Lung (tissue), 12 donors: Measurements from ENCODE around the gene NDFIP2. TPM values are rescaled to one million over a fixed set of nuclear protein-coding genes. Genes with fewer than 3 reads are reported as not detected.
A peak's percentile ranks its signal among the peaks of the same experiment; 100 is the strongest.

ENCODE experiments used
- ATAC-seq: fragments of 200-7000 bp; cut with Tn5 transposase; one replicate; pipeline ENCODE4 v1.9.1; 2020; ENCODE audit warnings: moderate number of reproducible peaks; ENCODE audit not compliant: insufficient read depth, low FRiP score
- DNase-seq, 3 donors: peaks; one replicate each; pipeline ENCODE4 v3.0.0-alpha.2; 2013 to 2017
- H3K27ac ChIP-seq, 2 donors: one replicate each; pipeline ENCODE4 v1.5.1; 2013; ENCODE audit warnings: mild to moderate bottlenecking in 2 of 2, moderate library complexity in 2 of 2, control low read depth in 1 of 2, inconsistent platforms in 1 of 2, low read depth in 1 of 2, low read length in 1 of 2
- H3K27me3 ChIP-seq, 3 donors: one replicate each; pipeline ENCODE4 v1.5.1; 2013; ENCODE audit warnings: low read length in 2 of 3; ENCODE audit not compliant: control insufficient read depth in 3 of 3, insufficient read depth in 3 of 3
- H3K36me3 ChIP-seq, 4 donors: one replicate each; pipeline ENCODE4 v1.5.1; 2013; ENCODE audit warnings: low read length in 4 of 4, mild to moderate bottlenecking in 1 of 4, moderate library complexity in 1 of 4; ENCODE audit not compliant: control insufficient read depth in 4 of 4, insufficient read depth in 4 of 4
- H3K4me1 ChIP-seq, 5 donors: one replicate each; pipeline ENCODE4 v1.5.1; 2013; ENCODE audit warnings: low read length in 5 of 5, mild to moderate bottlenecking in 2 of 5, moderate library complexity in 1 of 5; ENCODE audit not compliant: control insufficient read depth in 5 of 5, insufficient read depth in 5 of 5
- H3K4me3 ChIP-seq: one replicate; pipeline ENCODE4 v1.5.1; 2013; ENCODE audit warnings: mild to moderate bottlenecking, control low read depth, moderate library complexity
- H3K9ac ChIP-seq, 2 donors: one replicate each; pipeline ENCODE4 v1.5.1; 2013; ENCODE audit warnings: low read length in 2 of 2, control low read depth in 1 of 2; ENCODE audit not compliant: insufficient read depth in 1 of 2
- H3K9me3 ChIP-seq, 4 donors: one replicate each; pipeline ENCODE4 v1.5.1; 2013; ENCODE audit warnings: low read length in 3 of 4, mild to moderate bottlenecking in 1 of 4, moderate library complexity in 1 of 4; ENCODE audit not compliant: control insufficient read depth in 4 of 4, insufficient read depth in 3 of 4
- CTCF ChIP-seq: IDR thresholded peaks from 2 replicates; pipeline ENCODE4 v1.5.1; 2012; ENCODE audit warnings: mild to moderate bottlenecking; ENCODE audit errors: control extremely low read depth, extremely low read depth
- WGBS, 2 donors: extraction: QIAGEN DNeasy Blood & Tissue Kit; methylation state at CpG; one replicate each; pipeline ENCODE4 v1.1.7; 2013; 5-methylcytosine and 5-hydroxymethylcytosine counted together
- polyA plus RNA-seq, 2 donors: library from polyadenylated mRNA; stranded (reverse); fragments of 200-250 nt; gene quantifications; one replicate each; pipeline ENCODE4 v1.2.1, GENCODE V29; 2013
- total RNA-seq, 2 donors: library from RNA; depleted of rRNA in 1 of 2; stranded (reverse); fragments of >200 nt in 1 of 2; gene quantifications; one replicate each; pipeline ENCODE4 v1.2.1, GENCODE V29; 2014 to 2021
- donor health status: control.
- donor health status: control.
- donor health status: Bipolar disorder and iron deficiency.
- donor health status: healthy.
- donor health status: DM: yes; HTN: yes; CAD: no.

Gene NDFIP2
- total and polyA plus RNA-seq, 4 donors = 14.0 to 38.4 (median 23.2) TPM

- H3K27ac ChIP-seq = no peak overlapping the region
- no peaks in the 10 kb centered on the region for H3K36me3 ChIP-seq
- no peak overlapping the region for H3K4me3 ChIP-seq
- no peak overlapping the region for H3K9ac ChIP-seq
- no peaks in the 10 kb centered on the region for H3K27me3 ChIP-seq
- no peaks in the 10 kb centered on the region for H3K9me3 ChIP-seq
- ATAC-seq (no peak), DNase-seq (no peak)
- peaks cover 0 to 11% (median 0%) of the 10 kb centered on the region in 5 donors for H3K4me1 ChIP-seq
- no peak for TF ChIP-seq CTCF
- 59 to 80% methylated on average over 2 of the region's 2 CpGs for WGBS, 2 donors
These were observed 30.7 kb downstream of the NDFIP2 start for GRCh38 chr13:79511611-79512010.

- Histone ChIP-seq H3K9ac (no peak overlapping the region), H3K4me1 (peaks cover 0 to 14% (median 0%) of the 10 kb centered on the region in 5 donors), H3K27ac (no peak overlapping the region), H3K27me3 (no peaks in the 10 kb centered on the region), H3K9me3 (no peaks in the 10 kb centered on the region), H3K4me3 (no peak overlapping the region), H3K36me3 (no peaks in the 10 kb centered on the region)
- ATAC-seq (no peak), DNase-seq (no peak)
- no peak for TF ChIP-seq CTCF
These were observed 32.0 kb downstream of the NDFIP2 start for GRCh38 chr13:79512950-79513349.

- peaks cover 0 to 9% (median 0%) of the 10 kb centered on the region in 5 donors for H3K4me1 ChIP-seq
- no peak overlapping the region for H3K27ac ChIP-seq
- H3K36me3 ChIP-seq = peaks cover 0 to 3% (median 0%) of the 10 kb centered on the region in 4 donors
- H3K4me3 ChIP-seq = no peak overlapping the region
- H3K9me3 ChIP-seq = no peaks in the 10 kb centered on the region
- TF ChIP-seq CTCF = no peak
- no peaks in the 10 kb centered on the region for H3K27me3 ChIP-seq
- no peak overlapping the region for H3K9ac ChIP-seq
- DNase-seq (peak in 1 of 3 donors; percentile 6), ATAC-seq (no peak)
These were observed 35.6 kb downstream of the NDFIP2 start for GRCh38 chr13:79516595-79516994.

- TF ChIP-seq CTCF = no peak
- H3K9ac ChIP-seq = no peak overlapping the region
- no peak for ATAC-seq
- WGBS, 2 donors = 82 to 83% methylated on average over 3 of the region's 3 CpGs
- H3K9me3 ChIP-seq = no peaks in the 10 kb centered on the region
- H3K27me3 ChIP-seq = no peaks in the 10 kb centered on the region
- peaks cover 0 to 5% (median 0%) of the 10 kb centered on the region in 5 donors for H3K4me1 ChIP-seq
- no peak for DNase-seq
- H3K4me3 ChIP-seq = no peak overlapping the region
- H3K36me3 ChIP-seq = peaks cover 4 to 6% (median 5%) of the 10 kb centered on the region in 4 donors
- no peak overlapping the region for H3K27ac ChIP-seq
These were observed 38.3 kb downstream of the NDFIP2 start for GRCh38 chr13:79519255-79519654.
